CD8-positive, alpha-beta memory T cell (primary cell): ENCODE results near the gene PLK4. TPM values are rescaled to one million over a fixed set of nuclear protein-coding genes. Genes with fewer than 3 reads are reported as not detected.

Experiments used
- CTCF ChIA-PET: fragments of 350-600 bp; sonication (Branson Sonifier 250); formaldehyde crosslinking; loops from one replicate; lab custom pipeline; 2021; ENCODE audit warnings: antibody characterized with exemption; lab: Charles Lee
- POLR2A ChIA-PET: fragments of 350-600 bp; sonication (Branson Sonifier 250); formaldehyde crosslinking; loops from one replicate; lab custom pipeline; 2021; ENCODE audit warnings: antibody characterized with exemption; lab: Charles Lee
- DNase-seq, 5 donors: peaks; one replicate each; pipeline versions ENCODE4 v3.0.0 to v3.0.0-alpha.2; 2020 to 2022; ENCODE audit warnings: mixed read lengths in 1 of 5
- H3K27ac ChIP-seq: one replicate; pipeline ENCODE4 v1.7.0; 2013; ENCODE audit warnings: low read depth, mild to moderate bottlenecking, low read length, moderate library complexity
- H3K27me3 ChIP-seq: 2 replicates; pipeline ENCODE4 v1.7.0; 2013; ENCODE audit warnings: low read length, mild to moderate bottlenecking; ENCODE audit not compliant: insufficient read depth, poor library complexity, severe bottlenecking
- H3K36me3 ChIP-seq: 2 replicates; pipeline ENCODE4 v1.7.0; 2013; ENCODE audit warnings: mild to moderate bottlenecking, low read length, moderate library complexity; ENCODE audit not compliant: insufficient read depth
- H3K4me1 ChIP-seq: 2 replicates; pipeline ENCODE4 v1.7.0; 2013; ENCODE audit warnings: mild to moderate bottlenecking, low read length, moderate library complexity; ENCODE audit not compliant: insufficient read depth
- H3K4me3 ChIP-seq: 2 replicates; pipeline ENCODE4 v1.7.0; 2013; ENCODE audit warnings: mild to moderate bottlenecking, low read length
- H3K9me3 ChIP-seq: 2 replicates; pipeline ENCODE4 v1.7.0; 2013; ENCODE audit warnings: mild to moderate bottlenecking, low read length
- H3K27ac Mint-ChIP-seq, 8 donors: one replicate each; pipeline ENCODE4 v1.8.0; 2020 to 2021; ENCODE audit warnings: mixed read lengths in 8 of 8, mild to moderate bottlenecking in 6 of 8, inconsistent platforms in 3 of 8, moderate library complexity in 3 of 8
- H3K27me3 Mint-ChIP-seq, 2 donors: one replicate each; pipeline ENCODE4 v1.8.0; 2020 to 2021; ENCODE audit warnings: mixed read lengths in 2 of 2, mild to moderate bottlenecking in 1 of 2, moderate library complexity in 1 of 2
- H3K36me3 Mint-ChIP-seq, 3 donors: one replicate each; pipeline ENCODE4 v1.8.0; 2020 to 2021; ENCODE audit warnings: mixed read lengths in 3 of 3, inconsistent platforms in 1 of 3, mild to moderate bottlenecking in 1 of 3
- H3K4me1 Mint-ChIP-seq, 3 donors: one replicate each; pipeline ENCODE4 v1.8.0; 2020 to 2021; ENCODE audit warnings: mixed read lengths in 3 of 3, inconsistent platforms in 1 of 3, mild to moderate bottlenecking in 1 of 3
- H3K4me3 Mint-ChIP-seq, 7 donors: one replicate each; pipeline ENCODE4 v1.8.0; 2020 to 2021; ENCODE audit warnings: mixed read lengths in 7 of 7, mild to moderate bottlenecking in 6 of 7, moderate library complexity in 4 of 7, inconsistent platforms in 2 of 7
- H3K9me3 Mint-ChIP-seq, 5 donors: one replicate each; pipeline ENCODE4 v1.8.0; 2020 to 2022; ENCODE audit warnings: mixed read lengths in 5 of 5, mild to moderate bottlenecking in 3 of 5, moderate library complexity in 2 of 5, inconsistent platforms in 1 of 5
- polyA plus RNA-seq: library from polyadenylated mRNA; unstranded; fragments of 300-500 nt; fragmentation: Illumina TruSeq; gene quantifications from one replicate; pipeline ENCODE4 v1.2.3, GENCODE V29; 2021
- total RNA-seq, 2 experiments: library from RNA; stranded (reverse); gene quantifications; one replicate each; pipeline ENCODE4 v1.2.3, GENCODE V29; 2021

PLK4 gene
- total and polyA plus RNA-seq, 3 experiments from 2014 or later = 1.8 to 32.6 (median 29.1) TPM

DNA sequence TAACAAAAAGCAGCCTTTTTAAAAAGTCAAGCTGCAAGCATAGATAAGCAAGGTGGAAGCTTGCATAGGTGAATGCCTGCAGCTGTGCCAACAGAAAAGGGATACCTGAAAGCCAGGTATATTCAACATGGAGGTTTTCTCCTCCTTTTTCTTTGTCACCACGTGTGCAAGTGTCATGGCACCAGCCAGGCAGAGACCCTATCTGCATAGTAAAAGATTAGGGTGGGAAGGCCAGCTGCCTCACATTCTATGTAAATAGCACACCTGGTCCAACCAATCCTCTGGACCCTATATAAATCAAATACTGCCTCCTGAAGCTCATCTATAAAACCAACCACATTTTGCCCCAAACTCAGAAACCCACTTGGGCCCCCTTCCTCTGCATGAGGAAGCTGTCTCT lies 28.0 kb upstream of the PLK4 start:
- Histone ChIP-seq H3K27ac (no peak overlapping the region), H3K27me3 (no peaks in the 10 kb centered on the region), H3K36me3 (no peaks in the 10 kb centered on the region), H3K4me3 (no peak overlapping the region), H3K4me1 (no peaks in the 10 kb centered on the region), H3K9me3 (peaks cover 11% of the 10 kb centered on the region)
- no peak for DNase-seq
- H3K27ac Mint-ChIP-seq = no peak overlapping the region
- H3K27me3 Mint-ChIP-seq = no peaks in the 10 kb centered on the region
- ChIA-PET POLR2A (no interaction called here), CTCF (no interaction called here)
- peaks cover 46 to 73% (median 61%) of the 10 kb centered on the region in 5 donors for H3K9me3 Mint-ChIP-seq
- no peak overlapping the region for H3K4me3 Mint-ChIP-seq
- peaks cover 0 to 4% (median 2%) of the 10 kb centered on the region in 3 donors for H3K4me1 Mint-ChIP-seq
- peaks cover 9 to 66% (median 31%) of the 10 kb centered on the region in 3 donors for H3K36me3 Mint-ChIP-seq

DNA sequence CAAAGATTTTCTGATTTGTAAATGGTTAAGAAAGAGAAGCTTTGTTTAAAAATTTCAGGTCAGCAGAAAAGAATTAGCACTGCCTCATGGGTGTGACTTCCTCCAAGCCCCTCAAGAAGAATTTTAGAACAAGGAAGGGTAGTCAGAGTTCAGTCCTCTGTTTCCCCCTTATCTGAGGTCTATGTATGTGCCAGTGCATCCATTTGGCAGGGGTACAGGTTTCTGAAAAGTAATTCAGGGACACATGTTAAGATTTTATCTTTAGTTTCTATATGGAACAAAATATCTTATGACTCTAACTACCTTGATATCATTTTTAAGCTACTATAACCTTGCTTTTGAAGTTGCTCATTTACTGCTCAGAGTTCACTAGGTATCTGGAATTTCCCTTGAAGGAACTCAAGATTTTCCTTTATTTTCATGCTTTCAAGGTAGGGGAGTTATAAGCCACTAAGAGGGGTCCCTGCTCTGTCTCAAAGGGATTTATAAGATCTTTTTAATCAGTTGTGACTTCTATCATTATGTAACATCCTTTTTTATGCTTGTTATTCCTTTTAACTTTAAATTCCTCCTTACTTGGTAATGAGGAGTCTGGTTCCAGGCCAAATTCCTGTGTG lies 24.4 kb upstream of the PLK4 start:
- Mint-ChIP-seq H3K4me3 (no peak overlapping the region), H3K27me3 (peaks cover 0 to 3% of the 10 kb centered on the region in 2 donors), H3K9me3 (peaks cover 20 to 65% (median 39%) of the 10 kb centered on the region in 5 donors), H3K4me1 (peaks cover 0 to 5% (median 2%) of the 10 kb centered on the region in 3 donors), H3K36me3 (peaks cover 11 to 65% (median 14%) of the 10 kb centered on the region in 3 donors), H3K27ac (no peak overlapping the region)
- Histone ChIP-seq H3K9me3 (no peaks in the 10 kb centered on the region), H3K4me3 (no peak overlapping the region), H3K36me3 (no peaks in the 10 kb centered on the region), H3K4me1 (no peaks in the 10 kb centered on the region), H3K27me3 (no peaks in the 10 kb centered on the region), H3K27ac (no peak overlapping the region)
- no peak for DNase-seq
- ChIA-PET CTCF (no interaction called here), POLR2A (no interaction called here)

DNA sequence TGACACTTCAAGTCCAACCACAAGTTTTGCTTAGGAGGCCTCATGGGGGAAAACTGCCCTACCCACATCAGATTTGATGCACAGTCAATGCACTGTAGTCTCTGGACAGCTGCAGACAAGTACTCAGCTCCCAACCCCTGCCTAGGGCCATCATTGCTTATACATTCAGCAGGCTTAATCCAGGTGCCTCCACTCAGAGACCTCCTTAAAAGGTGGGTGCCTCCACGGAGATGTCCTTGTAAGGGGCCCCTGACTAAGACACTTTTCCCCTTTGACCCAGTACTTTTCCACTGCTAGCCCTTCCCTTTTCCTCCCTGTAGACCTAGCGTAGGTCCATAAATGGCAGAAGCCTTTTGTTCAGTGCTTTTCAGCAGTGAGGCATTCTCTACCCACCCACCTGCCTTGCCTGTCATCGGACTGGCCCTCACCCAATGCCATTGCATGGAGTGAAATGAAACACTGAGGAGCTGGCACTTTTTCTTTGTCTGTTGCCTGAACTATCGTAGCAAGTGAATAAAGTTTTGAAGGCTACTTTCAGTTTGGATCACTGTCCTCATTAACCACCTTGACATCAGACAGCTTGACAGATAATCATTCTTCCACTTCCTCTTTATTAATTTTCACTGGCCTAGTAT lies 23.8 kb upstream of the PLK4 start:
- ChIA-PET POLR2A (no interaction called here), CTCF (no interaction called here)
- Histone ChIP-seq H3K27ac (no peak overlapping the region), H3K4me3 (no peak overlapping the region), H3K9me3 (no peaks in the 10 kb centered on the region), H3K36me3 (no peaks in the 10 kb centered on the region), H3K27me3 (no peaks in the 10 kb centered on the region), H3K4me1 (no peaks in the 10 kb centered on the region)
- no peak for DNase-seq
- peaks cover 0 to 3% of the 10 kb centered on the region in 2 donors for H3K27me3 Mint-ChIP-seq
- no peak overlapping the region for H3K27ac Mint-ChIP-seq
- peaks cover 0 to 5% (median 0%) of the 10 kb centered on the region in 3 donors for H3K4me1 Mint-ChIP-seq
- peaks cover 14 to 60% (median 33%) of the 10 kb centered on the region in 5 donors for H3K9me3 Mint-ChIP-seq
- no peak overlapping the region for H3K4me3 Mint-ChIP-seq
- peaks cover 10 to 60% (median 14%) of the 10 kb centered on the region in 3 donors for H3K36me3 Mint-ChIP-seq

DNA sequence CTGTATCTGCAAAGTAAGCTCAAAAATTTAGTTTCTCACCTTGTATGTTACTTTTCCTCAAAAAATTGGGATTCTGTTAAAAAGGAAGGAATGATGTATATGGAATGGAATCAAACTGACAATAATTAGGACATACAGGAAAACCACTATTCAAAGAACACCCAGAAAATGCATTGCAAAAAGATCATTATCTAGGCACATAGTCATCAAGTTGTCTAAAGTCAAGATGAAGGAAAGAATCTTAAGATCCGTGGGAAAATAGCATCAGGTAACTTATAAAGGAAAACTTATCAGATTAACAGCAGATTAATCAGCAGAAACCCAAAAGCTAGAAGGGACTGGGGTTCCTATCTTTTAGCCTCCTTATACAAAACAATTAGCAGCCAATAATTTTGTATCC lies 23.1 kb upstream of the PLK4 start:
- H3K4me3 ChIP-seq = no peak overlapping the region
- Mint-ChIP-seq H3K36me3 (peaks cover 7 to 54% (median 14%) of the 10 kb centered on the region in 3 donors), H3K9me3 (peaks cover 9 to 55% (median 28%) of the 10 kb centered on the region in 5 donors), H3K4me3 (no peak overlapping the region), H3K27ac (no peak overlapping the region), H3K27me3 (peaks cover 0 to 3% of the 10 kb centered on the region in 2 donors), H3K4me1 (peaks cover 0 to 5% (median 0%) of the 10 kb centered on the region in 3 donors)
- POLR2A ChIA-PET = no interaction called here
- H3K27ac ChIP-seq = no peak overlapping the region
- H3K27me3 ChIP-seq = no peaks in the 10 kb centered on the region
- CTCF ChIA-PET = no interaction called here
- H3K4me1 ChIP-seq = no peaks in the 10 kb centered on the region
- H3K9me3 ChIP-seq = no peaks in the 10 kb centered on the region
- no peaks in the 10 kb centered on the region for H3K36me3 ChIP-seq
- DNase-seq = no peak

DNA sequence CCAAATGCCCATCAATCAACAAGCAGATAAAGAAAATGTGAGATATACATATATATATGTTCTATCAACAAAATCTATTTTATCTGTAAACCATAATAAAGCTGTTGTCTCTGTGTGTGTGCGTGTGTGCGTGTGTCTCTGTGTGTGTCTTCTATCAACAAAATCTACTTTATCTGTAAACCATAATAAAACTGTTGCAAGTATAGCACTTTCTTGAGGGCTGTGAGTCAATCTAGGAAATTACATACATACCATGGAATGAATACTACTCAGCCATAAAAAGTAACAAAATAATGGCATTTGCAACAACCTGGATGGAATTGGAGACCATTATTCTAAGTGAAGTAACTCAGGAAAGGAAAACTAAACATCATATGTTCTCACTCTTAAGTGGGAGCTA lies 12.5 kb upstream of the PLK4 start:
- ChIA-PET POLR2A (no interaction called here), CTCF (no interaction called here)
- Histone ChIP-seq H3K27ac (no peak overlapping the region), H3K4me3 (no peak overlapping the region), H3K4me1 (no peaks in the 10 kb centered on the region), H3K36me3 (no peaks in the 10 kb centered on the region), H3K27me3 (no peaks in the 10 kb centered on the region), H3K9me3 (no peaks in the 10 kb centered on the region)
- H3K27ac Mint-ChIP-seq = peak overlapping the region in 2 of 8 donors; percentile 2 to 15
- H3K36me3 Mint-ChIP-seq = peaks cover 0 to 5% (median 2%) of the 10 kb centered on the region in 3 donors
- H3K27me3 Mint-ChIP-seq = no peaks in the 10 kb centered on the region
- no peak overlapping the region for H3K4me3 Mint-ChIP-seq
- peaks cover 0 to 3% (median 0%) of the 10 kb centered on the region in 5 donors for H3K9me3 Mint-ChIP-seq
- DNase-seq = no peak
- H3K4me1 Mint-ChIP-seq = no peaks in the 10 kb centered on the region

DNA sequence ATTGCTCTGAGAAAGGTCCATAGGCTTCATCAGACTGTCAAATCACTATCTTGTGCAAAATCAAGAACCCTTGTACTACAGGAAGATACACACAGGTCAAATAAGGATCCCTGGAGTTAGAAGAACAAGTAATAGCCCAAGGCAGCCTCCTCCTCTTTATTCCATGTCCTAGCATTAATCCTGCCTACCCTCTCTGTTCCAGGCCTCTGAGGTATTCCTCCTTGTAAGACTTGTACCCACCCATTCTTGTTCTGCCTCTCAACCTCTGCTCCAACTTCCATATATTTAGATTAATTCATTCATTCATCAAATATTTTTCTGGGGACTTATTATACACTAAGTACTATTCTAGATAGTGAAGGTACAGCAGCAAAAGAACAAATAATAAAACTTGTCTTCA lies 10.4 kb upstream of the PLK4 start:
- Histone ChIP-seq H3K27me3 (no peaks in the 10 kb centered on the region), H3K27ac (no peak overlapping the region), H3K9me3 (no peaks in the 10 kb centered on the region), H3K4me3 (no peak overlapping the region), H3K36me3 (no peaks in the 10 kb centered on the region), H3K4me1 (no peaks in the 10 kb centered on the region)
- ChIA-PET CTCF (no interaction called here), POLR2A (no interaction called here)
- Mint-ChIP-seq H3K27ac (no peak overlapping the region), H3K4me1 (no peaks in the 10 kb centered on the region), H3K9me3 (no peaks in the 10 kb centered on the region), H3K4me3 (no peak overlapping the region), H3K36me3 (peaks cover 0 to 5% (median 2%) of the 10 kb centered on the region in 3 donors), H3K27me3 (no peaks in the 10 kb centered on the region)
- no peak for DNase-seq

DNA sequence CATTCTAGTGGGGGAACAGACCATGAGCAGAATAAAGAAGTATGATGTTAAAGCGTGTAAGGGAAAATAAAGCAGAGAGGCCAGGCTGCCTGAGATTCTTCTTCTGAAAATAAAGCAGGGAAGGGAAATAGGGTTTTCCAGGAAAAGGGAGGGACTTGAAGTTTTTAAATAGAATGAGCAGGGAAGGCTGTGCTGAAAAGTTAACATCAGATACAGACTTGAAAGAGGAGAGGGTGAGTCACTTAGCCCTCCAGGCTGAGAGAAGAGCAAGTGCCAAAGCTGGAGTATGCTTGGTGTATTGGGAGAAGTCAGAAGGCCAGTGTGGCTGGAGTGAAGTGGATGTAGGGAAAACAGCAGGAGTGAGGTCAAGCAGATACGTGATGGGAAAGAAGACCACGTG lies 10.0 kb upstream of the PLK4 start:
- Histone ChIP-seq H3K4me3 (no peak overlapping the region), H3K36me3 (no peaks in the 10 kb centered on the region), H3K27me3 (no peaks in the 10 kb centered on the region), H3K9me3 (no peaks in the 10 kb centered on the region), H3K27ac (no peak overlapping the region), H3K4me1 (no peaks in the 10 kb centered on the region)
- Mint-ChIP-seq H3K36me3 (peaks cover 0 to 5% (median 2%) of the 10 kb centered on the region in 3 donors), H3K27ac (peak overlapping the region in 1 of 8 donors; percentile 24), H3K9me3 (no peaks in the 10 kb centered on the region), H3K4me3 (no peak overlapping the region), H3K4me1 (no peaks in the 10 kb centered on the region), H3K27me3 (no peaks in the 10 kb centered on the region)
- DNase-seq = no peak
- CTCF ChIA-PET = no interaction called here
- POLR2A ChIA-PET = no interaction called here

DNA sequence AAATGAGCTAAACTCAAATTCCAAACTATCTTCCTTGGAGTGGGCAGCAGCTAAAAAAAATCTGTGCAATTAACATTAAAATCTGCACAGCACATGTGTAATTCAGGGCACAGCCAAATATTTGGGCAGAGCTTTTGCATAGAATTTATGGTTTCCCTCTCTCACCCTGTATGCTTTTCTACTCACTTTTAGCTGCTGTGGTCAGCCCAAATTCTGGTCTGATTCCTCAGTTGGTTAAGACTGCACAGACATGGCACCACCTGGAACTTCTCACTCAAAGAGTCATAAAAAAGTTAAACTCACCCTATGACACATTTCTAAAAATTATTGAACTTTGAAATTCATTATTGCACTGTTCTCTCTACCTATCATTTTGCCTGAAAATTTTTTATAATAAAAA lies 4.9 kb upstream of the PLK4 start:
- Mint-ChIP-seq H3K4me3 (no peak overlapping the region), H3K4me1 (peaks cover 14 to 22% (median 16%) of the 10 kb centered on the region in 3 donors), H3K27me3 (peaks cover 0 to 3% of the 10 kb centered on the region in 2 donors), H3K36me3 (peaks cover 0 to 4% (median 2%) of the 10 kb centered on the region in 3 donors), H3K27ac (no peak overlapping the region), H3K9me3 (no peaks in the 10 kb centered on the region)
- H3K4me3 ChIP-seq = no peak overlapping the region
- DNase-seq = no peak
- H3K4me1 ChIP-seq = peaks cover 4% of the 10 kb centered on the region
- H3K36me3 ChIP-seq = no peaks in the 10 kb centered on the region
- H3K27ac ChIP-seq = no peak overlapping the region
- H3K27me3 ChIP-seq = no peaks in the 10 kb centered on the region
- ChIA-PET POLR2A (no interaction called here), CTCF (no interaction called here)
- H3K9me3 ChIP-seq = no peaks in the 10 kb centered on the region
